ENCODE data around the gene ITIH3.

ITIH3 gene

DNA sequence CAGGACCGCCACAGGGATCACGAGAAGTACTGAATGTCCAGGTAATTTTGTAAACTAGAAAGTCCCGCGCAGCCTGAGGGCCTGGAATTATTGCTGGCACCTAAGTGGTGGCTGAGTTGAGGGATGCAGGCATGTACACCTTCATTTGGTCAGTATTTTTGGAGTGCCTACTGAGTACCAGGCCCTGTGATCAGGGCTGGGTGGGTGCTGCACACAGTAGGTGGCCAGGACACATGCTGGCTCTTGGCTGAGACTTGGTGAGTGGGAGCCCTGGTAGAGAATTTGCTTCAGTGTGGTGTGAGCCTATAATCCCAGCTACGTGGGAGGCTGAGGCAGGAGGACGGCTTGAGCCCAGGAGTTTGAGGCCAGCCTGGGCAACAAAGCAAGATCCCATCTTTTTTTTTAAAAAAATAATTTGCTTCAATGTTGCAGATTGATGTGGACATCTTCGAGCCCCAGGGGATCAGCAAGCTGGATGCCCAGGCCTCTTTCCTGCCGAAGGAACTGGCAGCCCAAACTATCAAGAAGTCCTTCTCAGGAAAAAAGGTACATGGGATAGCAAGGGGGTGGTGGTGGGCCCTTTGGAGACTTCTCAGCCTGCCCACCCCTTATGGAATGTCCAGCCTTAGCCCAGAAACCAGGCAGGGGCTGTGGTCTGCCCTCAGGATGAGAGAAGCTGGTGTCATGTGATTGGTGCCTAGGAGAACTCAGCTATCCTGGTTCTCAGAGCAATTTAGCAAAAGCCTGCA lies 14.6 kb upstream of the ITIH3 start:
- no peak for DNase-seq (ENCODE audit: low spot score)

DNA sequence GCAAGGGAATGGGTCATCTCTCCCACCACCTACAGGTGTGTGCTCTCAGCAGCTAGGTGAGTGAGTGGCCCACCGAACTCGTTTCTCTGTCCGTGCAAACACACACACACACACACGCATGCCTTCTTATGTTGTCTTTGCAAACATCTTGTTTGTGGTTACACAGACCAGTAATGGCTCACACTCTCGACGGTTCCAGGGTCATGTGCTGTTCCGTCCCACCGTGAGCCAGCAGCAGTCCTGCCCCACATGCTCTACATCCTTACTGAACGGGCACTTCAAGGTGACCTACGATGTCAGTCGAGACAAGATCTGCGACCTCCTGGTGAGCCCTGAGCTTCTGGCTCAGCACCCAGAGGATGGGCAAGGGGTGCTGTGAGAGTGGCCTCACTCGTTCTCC lies 12.9 kb upstream of the ITIH3 start:
- DNase-seq (ENCODE audit: low spot score), result no peak

DNA sequence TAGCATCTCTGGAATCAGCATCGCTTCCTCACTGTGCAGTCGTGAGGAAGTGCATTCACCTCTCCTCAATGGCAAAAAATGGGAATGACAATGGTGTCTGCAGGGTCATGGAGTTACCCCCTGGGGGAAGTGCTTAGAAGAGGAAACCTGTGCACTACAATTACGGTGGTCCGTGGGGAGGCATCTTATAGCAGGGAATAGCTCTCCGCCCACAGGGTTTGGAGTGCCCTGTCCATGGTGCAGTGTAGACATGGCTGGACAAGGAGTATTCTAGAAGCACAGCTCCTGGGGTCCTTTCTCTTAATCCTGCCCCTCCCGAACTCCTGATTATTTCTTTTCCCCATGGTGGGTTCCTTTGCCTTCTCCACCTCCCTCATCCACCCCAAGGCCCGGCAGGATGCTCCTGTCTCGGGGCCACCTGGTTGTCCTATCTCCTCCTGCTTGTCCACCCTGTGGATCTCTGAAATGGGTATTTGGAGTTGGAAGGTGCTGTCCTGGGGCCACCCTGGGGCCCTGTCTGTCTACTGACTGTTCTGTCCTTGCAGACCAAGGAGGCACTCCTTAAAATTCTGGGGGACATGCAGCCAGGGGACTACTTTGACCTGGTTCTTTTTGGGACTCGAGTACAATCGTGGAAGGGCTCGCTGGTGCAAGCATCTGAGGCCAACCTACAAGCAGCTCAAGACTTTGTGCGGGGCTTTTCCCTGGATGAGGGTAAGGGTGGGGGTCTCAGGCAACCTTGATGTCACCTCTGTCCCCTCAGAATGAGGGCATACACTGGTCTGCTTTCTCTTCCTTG lies 12.0 kb upstream of the ITIH3 start:
- no peak for DNase-seq (ENCODE audit: low spot score)

DNA sequence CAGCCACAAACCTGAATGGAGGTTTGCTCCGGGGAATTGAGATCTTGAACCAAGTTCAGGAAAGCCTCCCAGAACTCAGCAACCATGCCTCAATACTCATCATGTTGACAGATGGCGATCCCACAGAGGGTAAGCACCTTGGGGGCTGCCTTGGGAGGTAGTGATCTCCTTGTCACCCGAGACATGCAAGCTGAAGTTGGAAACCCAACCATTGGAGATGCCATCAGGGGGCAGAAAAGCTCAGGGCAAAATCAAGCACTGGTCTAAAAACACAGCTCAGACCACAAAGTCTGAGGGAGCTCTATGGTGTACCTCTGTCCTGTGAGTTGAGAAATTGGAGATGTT lies 11.4 kb upstream of the ITIH3 start:
- no peak for DNase-seq (ENCODE audit: low spot score)

DNA sequence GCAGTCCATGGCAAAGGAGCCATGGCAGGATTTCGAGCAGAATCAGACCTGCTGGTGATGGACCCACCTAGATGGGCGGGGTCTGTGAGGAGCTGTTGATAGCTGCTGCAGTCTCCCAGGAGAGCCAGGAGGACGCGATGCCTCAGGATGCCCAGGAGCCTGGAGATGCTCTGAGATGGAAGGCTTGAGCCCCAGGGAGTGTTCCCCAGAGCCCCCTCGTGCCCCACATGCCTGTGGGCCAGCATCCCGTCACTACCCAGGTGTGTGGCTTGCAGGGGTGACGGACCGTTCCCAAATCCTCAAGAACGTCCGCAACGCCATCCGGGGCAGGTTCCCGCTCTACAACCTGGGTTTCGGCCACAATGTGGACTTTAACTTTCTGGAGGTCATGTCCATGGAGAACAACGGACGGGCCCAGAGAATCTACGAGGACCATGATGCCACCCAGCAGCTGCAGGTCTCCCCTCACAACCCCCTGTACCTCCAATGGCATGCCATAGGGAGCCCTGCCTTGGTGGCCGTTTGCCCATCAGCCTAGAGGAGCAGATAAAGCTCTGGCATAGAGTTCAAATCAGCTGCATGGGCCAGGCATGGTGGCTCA lies 10.5 kb upstream of the ITIH3 start:
- no peak for DNase-seq (ENCODE audit: low spot score)

DNA sequence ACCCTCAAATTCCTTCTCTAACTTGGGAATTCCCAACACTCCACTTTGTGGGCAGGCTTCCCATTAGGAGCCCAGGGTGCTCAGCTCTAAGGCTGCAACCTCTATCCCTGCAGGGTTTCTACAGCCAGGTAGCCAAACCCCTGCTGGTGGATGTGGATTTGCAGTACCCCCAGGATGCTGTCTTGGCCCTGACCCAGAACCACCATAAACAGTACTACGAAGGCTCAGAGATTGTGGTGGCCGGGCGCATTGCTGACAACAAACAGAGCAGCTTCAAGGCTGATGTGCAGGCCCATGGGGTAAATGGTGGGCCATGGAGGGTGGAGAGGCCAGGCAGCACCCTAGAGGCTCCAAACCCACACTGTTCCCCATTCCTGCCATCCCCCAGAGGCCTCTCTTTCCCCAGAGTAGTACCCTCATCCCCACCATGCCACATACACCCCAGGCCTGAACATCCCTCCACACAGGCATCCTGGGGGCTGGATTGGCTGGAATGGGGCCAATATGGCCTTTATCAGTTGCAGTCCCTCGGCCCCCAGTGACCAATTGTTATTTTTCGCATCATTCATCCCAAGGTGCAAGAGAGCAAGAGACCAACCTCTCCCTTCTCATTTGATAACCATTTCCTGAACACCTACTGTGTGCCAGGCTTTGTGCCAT lies 9.5 kb upstream of the ITIH3 start:
- no peak for DNase-seq (ENCODE audit: low spot score)

DNA sequence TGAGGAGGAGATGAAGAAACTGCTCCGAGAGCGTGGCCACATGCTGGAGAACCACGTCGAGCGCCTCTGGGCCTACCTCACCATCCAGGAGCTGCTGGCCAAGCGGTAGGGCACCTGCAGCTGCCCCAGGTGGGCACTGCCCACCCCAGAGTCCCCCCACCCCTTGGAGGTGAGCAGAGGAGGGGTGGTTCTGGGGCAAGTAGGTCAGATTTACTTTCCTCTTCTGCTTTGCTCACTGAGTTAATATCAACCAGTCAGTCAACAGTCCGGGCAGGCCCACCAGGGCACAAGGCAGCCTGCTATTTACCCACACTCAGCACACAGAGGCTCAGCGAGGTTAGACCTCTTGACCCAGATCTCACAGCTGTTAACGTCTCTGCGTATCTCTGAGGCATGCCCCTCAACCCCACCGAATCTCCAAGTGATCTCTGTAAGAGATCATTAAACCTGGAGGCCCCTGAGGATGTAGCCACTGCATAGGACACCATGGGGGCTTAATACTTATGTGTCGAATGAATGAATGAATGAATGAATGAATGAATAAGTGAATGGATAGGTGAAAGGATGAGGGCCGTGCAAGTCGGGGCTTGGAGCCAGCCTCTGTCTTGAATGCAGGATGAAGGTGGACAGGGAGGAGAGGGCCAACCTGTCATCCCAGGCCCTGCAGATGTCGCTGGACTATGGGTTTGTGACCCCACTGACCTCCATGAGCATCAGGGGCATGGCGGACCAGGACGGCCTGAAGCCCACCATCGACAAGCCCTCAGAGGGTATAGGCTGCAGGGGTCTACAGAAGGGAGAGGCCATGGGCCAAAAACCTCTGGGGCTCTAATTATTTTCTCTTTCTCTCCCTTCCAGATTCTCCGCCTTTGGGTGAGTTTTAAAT lies 8.0 kb upstream of the ITIH3 start:
- DNase-seq (ENCODE audit: low spot score), result no peak

DNA sequence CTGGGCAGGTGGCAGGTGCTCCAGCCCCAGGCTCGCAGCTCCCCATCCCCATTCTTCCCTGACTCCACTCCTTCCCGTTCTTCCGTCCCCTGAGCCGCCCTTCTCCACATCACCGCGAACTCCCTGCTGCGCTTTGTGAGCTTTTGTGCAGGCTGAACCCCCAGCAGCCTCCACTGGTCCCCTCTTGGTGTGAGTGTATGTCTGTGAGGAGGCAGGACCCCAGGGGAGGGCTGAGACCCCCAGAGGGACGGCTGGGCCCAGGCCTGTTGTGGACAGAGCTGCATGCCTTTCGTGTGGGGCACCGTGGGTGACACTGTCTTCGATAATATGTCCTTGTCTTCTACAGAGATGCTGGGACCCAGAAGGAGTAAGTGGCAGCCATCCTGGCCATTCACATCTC lies 7.3 kb upstream of the ITIH3 start:
- DNase-seq (ENCODE audit: low spot score), result no peak

DNA sequence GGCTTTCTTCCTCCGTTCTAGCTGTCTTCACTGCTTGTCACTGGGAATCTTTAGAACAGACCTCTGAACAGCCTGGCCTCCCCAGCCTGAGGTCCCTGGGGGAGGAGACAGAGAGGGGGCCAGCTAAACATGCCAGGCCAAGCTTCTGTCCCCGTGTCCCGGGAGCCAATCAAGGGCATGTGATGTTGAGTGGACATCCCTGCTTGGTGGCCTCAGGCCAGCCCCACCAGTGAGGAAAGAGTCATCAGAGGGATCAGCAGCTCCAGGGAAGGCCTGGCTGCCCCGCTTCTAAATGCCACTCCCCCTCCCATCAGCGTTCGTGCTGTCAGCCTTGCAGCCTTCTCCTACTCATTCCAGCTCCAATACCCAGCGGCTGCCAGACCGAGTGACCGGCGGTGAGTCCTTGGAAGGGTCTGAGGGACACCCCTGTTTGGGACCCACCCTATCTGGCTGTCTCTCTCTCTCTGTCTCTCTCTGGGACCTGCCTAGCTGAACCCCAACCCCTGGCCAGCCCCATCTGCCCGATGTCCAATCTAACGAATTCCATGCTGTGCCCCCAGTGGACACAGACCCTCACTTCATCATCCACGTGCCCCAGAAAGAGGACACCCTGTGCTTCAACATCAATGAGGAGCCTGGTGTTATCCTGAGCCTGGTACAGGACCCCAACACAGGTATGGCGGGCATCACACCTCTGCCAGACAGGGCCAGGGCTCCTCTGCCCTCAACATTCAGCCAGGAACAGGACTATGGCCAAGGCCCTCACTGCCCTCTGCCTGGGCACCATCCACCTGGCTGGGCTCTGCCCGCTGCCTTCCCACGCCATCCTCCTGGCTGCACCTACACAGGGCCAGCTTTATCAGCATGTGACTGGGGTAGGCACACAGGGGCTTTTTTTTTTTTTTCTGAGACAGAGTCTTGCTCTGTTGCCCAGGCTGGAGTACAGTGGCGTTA lies 6.6 kb upstream of the ITIH3 start:
- peak; percentile 44 for DNase-seq (ENCODE audit: low spot score)

DNA sequence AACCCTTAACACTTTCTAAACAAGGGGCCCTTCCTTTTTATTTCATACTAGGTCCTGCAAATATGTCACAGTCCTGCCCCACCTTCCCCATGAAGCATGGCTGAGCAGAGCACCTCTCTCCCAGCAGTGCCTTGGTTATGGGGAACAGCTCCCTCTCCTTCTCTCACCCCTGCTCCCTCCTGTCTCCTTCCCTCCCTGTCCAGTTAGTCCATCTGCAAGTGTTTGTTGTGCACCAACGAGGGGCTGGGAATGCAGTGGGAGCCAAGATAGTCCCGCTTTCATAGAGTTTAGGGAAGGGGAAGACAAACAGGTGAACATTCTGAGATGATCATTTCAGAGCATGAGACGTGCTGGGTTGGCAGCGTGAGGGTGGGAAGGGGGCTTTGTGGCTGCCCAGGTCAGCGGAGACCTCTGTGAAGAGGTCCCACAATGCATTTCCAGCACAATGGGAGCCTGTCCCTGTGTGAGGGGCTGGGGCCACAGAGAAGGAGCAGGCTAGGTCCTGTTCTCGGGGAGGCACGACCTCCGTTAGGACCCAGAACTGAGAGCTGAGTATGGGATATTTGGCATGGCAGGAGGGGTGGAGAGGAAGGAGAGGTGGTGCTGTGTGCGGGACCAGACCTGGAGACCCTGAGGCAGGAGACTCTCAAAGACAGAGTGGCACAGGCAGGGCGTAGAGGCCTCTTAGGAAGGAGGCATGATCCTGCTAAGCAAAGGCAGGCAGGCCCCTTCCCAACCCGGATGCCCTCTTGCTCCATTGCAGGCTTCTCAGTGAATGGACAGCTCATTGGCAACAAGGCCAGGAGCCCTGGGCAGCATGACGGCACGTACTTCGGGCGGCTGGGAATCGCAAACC lies 5.5 kb upstream of the ITIH3 start:
- DNase-seq (ENCODE audit: low spot score), result no peak

DNA sequence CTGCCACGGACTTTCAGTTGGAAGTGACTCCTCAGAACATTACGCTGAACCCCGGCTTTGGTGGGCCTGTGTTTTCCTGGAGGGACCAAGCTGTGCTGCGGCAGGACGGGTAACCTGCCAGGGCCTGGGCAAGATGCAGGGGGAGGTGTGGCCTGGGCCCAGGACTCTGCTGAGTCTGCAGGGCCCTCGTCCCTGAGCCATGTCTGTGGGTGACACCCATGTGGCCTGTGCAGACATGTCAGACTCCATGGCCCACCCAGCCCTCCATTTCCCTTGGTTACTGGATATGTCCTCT lies 4.9 kb upstream of the ITIH3 start:
- DNase-seq (ENCODE audit: low spot score), result no peak

DNA sequence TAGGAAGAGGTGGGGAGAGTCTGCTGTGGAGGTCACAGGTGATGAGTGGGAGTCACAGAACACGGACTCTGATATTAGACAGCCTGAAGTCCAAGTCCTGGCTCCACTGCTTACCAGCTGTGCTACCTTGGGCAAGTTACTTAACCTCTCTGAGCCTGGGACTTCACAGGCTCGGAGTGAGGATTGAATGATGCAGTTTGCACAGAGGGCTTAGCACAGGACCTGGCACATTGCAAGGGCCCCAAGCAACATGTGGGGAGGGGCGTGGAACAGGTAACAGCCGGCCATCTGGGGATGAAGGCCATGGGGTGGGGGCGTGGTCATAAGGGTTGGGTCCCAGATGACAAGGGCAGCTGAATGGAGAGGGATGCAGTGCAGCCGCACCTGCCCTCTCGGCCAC lies 4.3 kb upstream of the ITIH3 start:
- DNase-seq (ENCODE audit: low spot score), result no peak

DNA sequence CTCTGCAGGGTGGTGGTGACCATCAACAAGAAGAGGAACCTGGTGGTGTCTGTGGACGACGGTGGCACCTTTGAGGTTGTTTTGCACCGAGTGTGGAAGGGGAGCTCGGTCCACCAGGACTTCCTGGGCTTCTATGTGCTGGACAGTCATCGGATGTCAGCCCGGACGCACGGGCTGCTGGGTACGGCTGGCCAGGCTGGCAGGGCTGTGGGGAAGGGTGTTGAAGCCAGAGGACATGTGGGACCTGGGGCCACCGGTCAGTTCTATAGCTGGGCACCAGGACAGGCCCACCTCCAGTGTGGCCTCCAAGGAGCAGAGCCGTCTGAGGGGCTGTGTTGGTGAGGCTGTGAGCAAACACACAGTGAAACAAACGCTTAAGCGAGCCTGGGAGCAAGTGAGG lies 3.9 kb upstream of the ITIH3 start:
- no peak for DNase-seq (ENCODE audit: low spot score)

DNA sequence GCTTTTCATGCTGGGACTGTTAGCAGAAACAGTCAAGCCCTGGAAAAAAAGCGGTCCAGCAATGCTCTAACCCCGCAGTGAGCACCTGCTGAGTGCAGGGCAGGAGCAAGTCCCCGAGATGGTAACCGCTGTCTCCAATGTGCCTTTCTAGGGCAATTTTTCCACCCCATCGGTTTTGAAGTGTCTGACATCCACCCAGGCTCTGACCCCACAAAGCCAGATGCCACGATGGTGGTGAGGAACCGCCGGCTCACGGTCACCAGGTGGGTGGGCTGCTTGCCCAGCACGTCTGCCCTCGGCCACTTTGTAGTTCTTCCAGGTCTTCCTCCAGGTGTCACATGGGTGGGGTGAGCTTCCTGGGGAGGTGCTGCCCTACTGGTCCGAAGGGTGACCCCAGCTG lies 3.2 kb upstream of the ITIH3 start:
- DNase-seq (ENCODE audit: low spot score), result no peak

DNA sequence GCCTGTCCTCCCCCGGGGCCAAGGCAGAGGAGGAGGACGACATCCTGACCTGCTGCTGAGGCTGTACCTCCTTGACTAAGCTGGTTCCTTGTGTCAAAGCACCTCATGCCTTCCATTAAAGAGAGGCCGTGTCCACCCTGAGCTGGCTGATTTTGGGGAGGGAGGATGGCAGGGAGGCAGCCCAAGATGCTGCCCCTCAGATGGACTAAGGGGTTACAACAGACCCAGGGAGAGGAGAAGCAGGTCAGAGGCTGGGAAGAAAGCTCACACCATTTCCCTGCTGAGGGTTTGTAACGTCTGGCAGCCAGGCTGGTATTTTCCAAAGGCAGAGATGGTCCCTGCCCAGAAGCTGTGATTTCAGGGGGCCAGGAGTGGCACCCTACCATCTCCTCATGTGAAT lies 2.7 kb upstream of the ITIH3 start:
- no peak for DNase-seq (ENCODE audit: low spot score)

DNA sequence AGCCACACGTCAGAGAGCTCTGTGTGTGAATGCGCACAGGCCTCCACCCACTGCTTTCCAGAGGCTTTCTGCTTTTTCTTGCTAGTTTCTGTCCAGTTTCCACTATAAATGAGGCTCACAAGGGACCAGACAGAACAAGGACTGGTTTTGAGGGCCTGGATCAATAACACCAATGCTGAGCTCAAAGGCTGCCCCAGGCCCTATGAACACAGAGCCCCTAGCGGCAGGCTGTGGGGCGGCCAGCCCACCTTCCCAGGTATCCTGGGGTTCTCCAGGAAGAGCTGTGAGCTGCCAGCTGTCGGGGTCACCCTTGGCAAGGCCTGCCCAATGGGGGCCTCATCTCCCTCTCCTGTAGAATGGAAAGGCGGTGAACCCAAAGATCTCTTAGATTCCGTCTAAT lies 2.2 kb upstream of the ITIH3 start:
- no peak for DNase-seq (ENCODE audit: low spot score)

DNA sequence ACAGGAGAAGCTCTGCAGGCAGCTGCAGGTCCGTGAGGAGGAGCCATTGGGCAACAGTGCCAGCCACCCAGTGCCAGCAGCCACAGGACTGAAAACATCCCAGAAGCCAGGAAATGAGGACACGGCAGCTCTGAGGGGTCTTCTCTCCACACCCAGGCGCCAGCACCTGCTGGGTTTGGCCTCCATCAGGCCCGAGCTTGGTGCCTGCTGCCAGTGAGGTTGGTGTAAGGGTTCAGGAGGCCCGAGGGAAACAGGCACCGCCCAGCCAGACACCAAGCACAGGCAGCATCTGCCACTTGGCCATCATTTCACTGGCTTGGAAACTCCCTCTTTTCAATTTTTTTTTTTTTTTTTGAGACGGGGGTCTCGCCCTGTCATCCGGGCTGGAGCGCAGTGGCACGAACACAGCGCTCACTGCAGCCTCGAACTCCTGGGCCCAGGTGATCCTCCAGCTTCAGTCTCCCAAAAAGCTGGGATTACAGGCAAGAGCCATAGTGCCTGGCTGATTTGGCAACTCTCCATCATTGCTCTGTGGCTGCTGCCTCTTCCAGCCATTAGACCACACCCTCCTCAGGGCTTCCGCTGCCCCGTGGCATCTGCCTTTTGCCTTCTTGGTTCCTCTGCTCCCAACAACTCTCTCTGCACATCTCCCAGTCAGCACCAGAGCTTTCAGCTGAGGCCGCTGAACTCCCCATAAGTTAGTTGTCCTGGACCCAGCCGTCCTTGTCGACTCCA lies 1.5 kb upstream of the ITIH3 start:
- peak; percentile 65 for DNase-seq (ENCODE audit: low spot score)

DNA sequence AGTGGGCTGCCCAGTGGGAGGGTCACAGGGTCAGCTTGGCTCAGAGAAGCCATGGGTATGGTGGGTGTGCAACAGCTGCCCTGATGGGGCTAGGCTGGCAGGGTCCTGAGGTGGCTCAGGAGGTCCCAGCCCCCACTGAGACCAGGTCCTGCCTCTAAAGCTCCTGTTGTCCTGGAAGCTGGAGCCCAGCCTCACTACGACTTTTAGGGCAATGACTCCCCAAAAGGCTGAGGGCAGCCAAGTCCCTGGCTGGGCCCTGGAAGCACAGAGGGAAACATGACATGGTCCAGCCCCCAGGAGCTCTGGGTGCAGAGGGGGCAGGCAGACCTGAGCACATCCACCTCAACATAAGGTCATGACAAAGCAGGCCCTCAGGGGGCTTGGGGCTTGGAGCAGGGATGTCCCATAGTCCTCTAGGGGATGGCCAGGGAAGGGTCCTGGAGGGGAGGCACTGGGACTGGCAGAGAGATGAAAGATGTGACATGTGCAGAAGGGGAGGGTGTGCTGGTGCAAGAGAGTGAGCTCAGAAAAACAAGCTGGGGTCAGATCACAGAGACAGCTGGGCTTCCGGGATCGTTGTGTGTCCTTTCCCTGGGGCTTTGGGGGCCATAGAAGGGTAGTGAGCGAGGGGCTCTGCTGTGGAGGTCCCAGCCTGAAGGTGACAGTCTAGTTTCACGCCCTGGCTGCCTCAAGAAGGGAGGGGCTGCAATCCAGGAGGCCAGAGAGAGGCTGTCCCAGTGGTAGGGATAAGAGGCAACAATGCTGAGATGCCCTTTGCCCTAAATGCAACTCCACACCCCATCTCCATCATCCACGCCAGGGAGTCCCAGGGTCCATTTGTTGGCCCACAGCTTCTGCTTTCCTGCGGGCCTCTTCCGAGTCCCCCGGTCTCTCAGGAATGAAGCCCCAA lies 639 bp upstream of the ITIH3 start:
- no peak for DNase-seq (ENCODE audit: low spot score)

All from AG08395 (cell line).